Nephron progenitor cell (in vitro differentiated cells): Measurements from ENCODE around the gene ACBD6.
A peak's percentile ranks its signal among the peaks of the same experiment; 100 is the strongest.

ENCODE experiments used
- DNase-seq: peaks from one replicate; pipeline ENCODE4 v3.0.0; 2021
- H3K27ac Mint-ChIP-seq: 2 replicates; pipeline ENCODE4 v1.8.0; 2021; ENCODE audit warnings: mild to moderate bottlenecking, moderate library complexity, mixed read lengths
- H3K27me3 Mint-ChIP-seq: 2 replicates; pipeline ENCODE4 v1.8.0; 2021; ENCODE audit warnings: mild to moderate bottlenecking, low read depth, mixed read lengths; ENCODE audit not compliant: poor library complexity
- H3K36me3 Mint-ChIP-seq: 2 replicates; pipeline ENCODE4 v1.8.0; 2021; ENCODE audit warnings: low read depth, mixed read lengths
- H3K4me1 Mint-ChIP-seq: 2 replicates; pipeline ENCODE4 v1.8.0; 2021; ENCODE audit warnings: mixed read lengths
- H3K4me3 Mint-ChIP-seq: 2 replicates; pipeline ENCODE4 v1.8.0; 2021; ENCODE audit warnings: mild to moderate bottlenecking, moderate library complexity, mixed read lengths
- H3K9me3 Mint-ChIP-seq: 2 replicates; pipeline ENCODE4 v1.8.0; 2021; ENCODE audit warnings: mild to moderate bottlenecking, moderate library complexity, mixed read lengths
- TF ChIP-seq, protein P1 (sequence below): fragments of 200-600 bp; sonication (generic); IDR thresholded peaks from 2 replicates; pipeline ENCODE4 v1.5.0; 2021; ENCODE audit warnings: antibody characterized with exemption

The ACBD6 gene

DNA sequence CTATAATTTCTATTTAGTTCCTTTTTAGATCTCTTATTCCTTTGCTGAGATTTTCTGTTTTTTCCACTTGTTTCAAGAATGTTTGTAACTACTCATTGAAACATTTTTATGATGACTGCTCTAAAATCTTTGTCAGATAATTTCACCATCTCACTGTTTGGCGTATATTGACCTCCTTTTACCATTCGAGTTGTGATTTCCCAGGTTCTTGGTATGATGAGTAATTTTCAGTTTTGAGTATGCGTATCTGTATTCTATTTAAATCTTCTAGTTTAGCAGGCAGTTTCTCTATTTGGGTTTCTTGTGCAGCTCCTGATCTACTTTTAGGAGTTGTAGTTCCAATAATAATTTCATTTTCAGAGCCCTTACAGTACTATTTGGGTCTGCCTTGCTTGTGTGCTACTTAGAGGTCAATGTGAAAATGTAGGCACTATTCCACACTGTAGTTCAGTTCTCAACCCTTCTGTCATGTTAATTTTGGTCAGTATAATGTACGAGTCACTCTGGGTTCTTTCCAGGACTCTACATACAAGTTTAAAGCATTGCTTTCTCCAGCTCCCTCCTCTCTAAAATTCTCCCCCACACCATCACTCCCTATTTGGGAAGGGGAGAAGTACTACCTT is 115.5 kb downstream of the ACBD6 start:
- Mint-ChIP-seq H3K9me3 (peaks cover 79% of the 10 kb centered on the region), H3K4me1 (no peaks in the 10 kb centered on the region), H3K27ac (peak overlapping the region; percentile 20), H3K4me3 (no peak overlapping the region), H3K36me3 (peaks cover 84% of the 10 kb centered on the region), H3K27me3 (no peaks in the 10 kb centered on the region)
- TF ChIP-seq, protein P1, sequence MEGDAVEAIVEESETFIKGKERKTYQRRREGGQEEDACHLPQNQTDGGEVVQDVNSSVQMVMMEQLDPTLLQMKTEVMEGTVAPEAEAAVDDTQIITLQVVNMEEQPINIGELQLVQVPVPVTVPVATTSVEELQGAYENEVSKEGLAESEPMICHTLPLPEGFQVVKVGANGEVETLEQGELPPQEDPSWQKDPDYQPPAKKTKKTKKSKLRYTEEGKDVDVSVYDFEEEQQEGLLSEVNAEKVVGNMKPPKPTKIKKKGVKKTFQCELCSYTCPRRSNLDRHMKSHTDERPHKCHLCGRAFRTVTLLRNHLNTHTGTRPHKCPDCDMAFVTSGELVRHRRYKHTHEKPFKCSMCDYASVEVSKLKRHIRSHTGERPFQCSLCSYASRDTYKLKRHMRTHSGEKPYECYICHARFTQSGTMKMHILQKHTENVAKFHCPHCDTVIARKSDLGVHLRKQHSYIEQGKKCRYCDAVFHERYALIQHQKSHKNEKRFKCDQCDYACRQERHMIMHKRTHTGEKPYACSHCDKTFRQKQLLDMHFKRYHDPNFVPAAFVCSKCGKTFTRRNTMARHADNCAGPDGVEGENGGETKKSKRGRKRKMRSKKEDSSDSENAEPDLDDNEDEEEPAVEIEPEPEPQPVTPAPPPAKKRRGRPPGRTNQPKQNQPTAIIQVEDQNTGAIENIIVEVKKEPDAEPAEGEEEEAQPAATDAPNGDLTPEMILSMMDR: no peak
- no peak for DNase-seq

DNA sequence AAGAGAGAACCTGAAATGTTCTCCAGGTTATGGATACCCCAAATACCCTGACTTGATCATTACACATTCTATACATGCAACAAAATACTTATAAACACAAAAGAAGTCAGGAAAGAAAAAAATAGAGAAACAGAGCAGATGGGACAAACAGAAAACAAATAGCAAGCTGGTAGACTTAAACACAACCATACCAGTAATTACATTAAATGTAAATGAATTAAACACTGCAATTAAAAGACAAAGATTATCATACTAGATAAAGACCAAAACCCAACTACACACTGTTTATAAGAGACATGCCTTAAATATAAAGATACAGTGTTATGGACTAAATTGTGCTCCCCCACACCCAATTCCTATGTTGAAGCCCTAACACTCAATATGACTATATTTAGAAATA is 117.2 kb downstream of the ACBD6 start:
- TF ChIP-seq, protein P1: no peak
- H3K4me3 Mint-ChIP-seq: no peak overlapping the region
- H3K27me3 Mint-ChIP-seq: no peaks in the 10 kb centered on the region
- DNase-seq: no peak
- peaks cover 81% of the 10 kb centered on the region for H3K36me3 Mint-ChIP-seq
- no peak overlapping the region for H3K27ac Mint-ChIP-seq
- H3K4me1 Mint-ChIP-seq: no peaks in the 10 kb centered on the region
- peaks cover 81% of the 10 kb centered on the region for H3K9me3 Mint-ChIP-seq

DNA sequence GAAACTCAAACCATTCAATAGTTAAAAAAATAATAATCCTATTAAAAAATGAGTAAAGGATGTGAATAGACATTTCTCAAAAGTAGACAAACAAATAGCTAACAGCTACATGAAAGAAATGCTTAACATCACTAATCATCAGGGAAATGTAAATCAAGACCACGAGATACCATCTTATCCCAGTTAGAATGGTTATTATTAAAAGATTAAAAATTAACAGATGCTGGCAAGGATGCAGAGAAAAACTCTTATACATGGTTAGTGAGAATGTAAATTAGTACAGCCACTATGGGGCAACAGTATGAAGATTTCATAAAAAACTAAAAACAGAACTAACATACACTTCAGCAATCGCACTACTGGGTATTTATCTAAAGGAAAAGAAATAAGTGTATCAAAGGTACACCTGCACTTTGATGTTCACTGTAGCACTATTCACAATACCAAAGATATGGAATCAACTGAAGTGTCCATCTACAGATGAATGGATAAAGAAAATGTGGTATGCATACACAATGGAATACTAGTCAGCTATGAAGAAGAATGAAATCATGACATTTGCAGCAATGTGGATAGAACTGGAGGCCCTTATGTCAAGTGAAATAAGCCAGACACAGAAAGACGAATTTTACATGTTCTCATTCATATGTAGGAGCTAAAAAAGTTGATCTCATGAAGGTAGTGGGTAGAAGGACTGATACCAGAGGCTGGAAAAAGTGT is 117.9 kb downstream of the ACBD6 start:
- H3K4me1 Mint-ChIP-seq: no peaks in the 10 kb centered on the region
- DNase-seq: no peak
- TF ChIP-seq, protein P1: no peak
- peaks cover 88% of the 10 kb centered on the region for H3K36me3 Mint-ChIP-seq
- no peaks in the 10 kb centered on the region for H3K27me3 Mint-ChIP-seq
- H3K9me3 Mint-ChIP-seq: peaks cover 87% of the 10 kb centered on the region
- no peak overlapping the region for H3K4me3 Mint-ChIP-seq
- H3K27ac Mint-ChIP-seq: no peak overlapping the region

- Mint-ChIP-seq H3K4me1 (no peaks in the 10 kb centered on the region), H3K27ac (no peak overlapping the region), H3K27me3 (no peaks in the 10 kb centered on the region), H3K36me3 (peaks cover 88% of the 10 kb centered on the region), H3K9me3 (peaks cover 95% of the 10 kb centered on the region), H3K4me3 (no peak overlapping the region)
- TF ChIP-seq, protein P1: no peak
- DNase-seq: no peak
Measured at GRCh38 chr1:180382326-180383115, 119.9 kb downstream of the ACBD6 start.

- H3K27me3 Mint-ChIP-seq: no peaks in the 10 kb centered on the region
- H3K4me1 Mint-ChIP-seq: no peaks in the 10 kb centered on the region
- no peak for DNase-seq
- H3K4me3 Mint-ChIP-seq: no peak overlapping the region
- H3K9me3 Mint-ChIP-seq: peaks cover 95% of the 10 kb centered on the region
- H3K27ac Mint-ChIP-seq: no peak overlapping the region
- TF ChIP-seq, protein P1: no peak
- peaks cover 89% of the 10 kb centered on the region for H3K36me3 Mint-ChIP-seq
Measured at GRCh38 chr1:180381184-180381580, 121.2 kb downstream of the ACBD6 start.
